T47D (cell line): Measurements from ENCODE around the gene AKAP17A.
"Not testable (repeated sequence)": the region's sequence is repeated elsewhere in the genome, so short reads cannot be mapped to it uniquely, and the experiment has no call there.

ENCODE experiments used
- DNase-seq, 2 experiments: peaks; one replicate each; pipeline versions ENCODE4 v3.0.0 to v3.0.0-alpha.2; 2011 to 2012; ENCODE audit warnings: low read depth in 1 of 2, low spot score in 1 of 2
- JUND ChIP-seq: IDR thresholded peaks from 2 replicates; pipeline ENCODE4 v1.6.1; 2012; ENCODE audit warnings: low read depth
- in situ Hi-C: cut with HindIII; loops from 2 replicates; pipeline ENCODE4 v1.10.0; 2016; ENCODE audit warnings: low sequenced_read_pairs, low pct_unique_long_range_greater_than_20kb

Gene AKAP17A

GRCh38 chrX:1601051-1601767, 9.8 kb downstream of the AKAP17A start:
- no peak for DNase-seq
- in situ Hi-C loops, result no loop called here
- no peak for TF ChIP-seq JUND

DNA sequence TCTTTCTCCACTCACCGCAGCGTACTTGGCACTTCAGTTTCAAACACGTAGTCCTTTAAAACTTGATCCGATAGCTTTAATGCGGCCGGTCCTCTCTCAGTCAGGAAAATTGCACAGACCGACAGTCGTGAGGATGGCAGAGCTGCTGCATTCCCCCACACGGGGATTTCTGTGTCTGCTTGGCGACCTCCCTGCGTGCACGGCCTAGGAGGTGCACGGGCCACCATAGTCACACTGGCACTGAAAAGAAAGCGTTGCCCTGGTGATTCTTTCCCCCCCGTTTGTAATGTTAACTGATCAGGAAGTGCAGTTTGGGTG, 10.3 kb downstream of the AKAP17A start:
- in situ Hi-C loops, result no loop called here
- no peak for DNase-seq
- no peak for TF ChIP-seq JUND

DNA sequence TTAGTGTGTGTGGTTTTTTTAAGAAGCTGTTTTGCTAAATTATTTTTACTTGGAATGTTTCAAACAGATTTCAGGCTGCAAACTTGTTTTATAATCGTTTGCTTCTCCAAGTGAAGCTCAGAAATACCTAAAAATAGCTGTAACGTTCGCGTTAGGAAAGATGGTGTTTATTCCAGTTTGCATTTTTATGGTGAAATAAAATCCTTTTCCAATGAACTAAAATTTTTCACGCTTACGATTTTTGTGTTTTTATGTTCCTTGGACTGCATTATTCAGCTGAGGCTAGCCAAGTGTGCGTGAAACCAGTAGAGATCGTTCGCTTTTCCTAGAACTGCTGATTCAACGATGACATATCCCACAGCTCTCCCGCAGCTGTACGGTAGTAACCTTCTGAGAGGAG, 10.9 kb downstream of the AKAP17A start:
- no peak for DNase-seq
- no peak for TF ChIP-seq JUND
- in situ Hi-C loops, result no loop called here

GRCh38 chrX:1606496-1606895, 15.1 kb downstream of the AKAP17A start:
- in situ Hi-C loops, result no loop called here
- TF ChIP-seq JUND, result no peak
- no peak for DNase-seq

GRCh38 chrX:1609311-1609710, 17.9 kb downstream of the AKAP17A start:
- in situ Hi-C loops, result no loop called here
- TF ChIP-seq JUND, result no peak
- DNase-seq, result no peak

- no peak for TF ChIP-seq JUND
- in situ Hi-C loops, result no loop called here
- no peak for DNase-seq
Observed at GRCh38 chrX:1609762-1610161, 18.4 kb downstream of the AKAP17A start.

GRCh38 chrX:1610166-1610565, 18.8 kb downstream of the AKAP17A start:
- DNase-seq, result no peak
- in situ Hi-C loops, result no loop called here
- no peak for TF ChIP-seq JUND

GRCh38 chrX:1610736-1611135, 19.3 kb downstream of the AKAP17A start:
- no peak for TF ChIP-seq JUND
- DNase-seq, result no peak
- in situ Hi-C loops, result no loop called here

- in situ Hi-C loops, result no loop called here
- DNase-seq, result no peak
Observed at GRCh38 chrX:1612641-1613286, 21.4 kb downstream of the AKAP17A start.

DNA sequence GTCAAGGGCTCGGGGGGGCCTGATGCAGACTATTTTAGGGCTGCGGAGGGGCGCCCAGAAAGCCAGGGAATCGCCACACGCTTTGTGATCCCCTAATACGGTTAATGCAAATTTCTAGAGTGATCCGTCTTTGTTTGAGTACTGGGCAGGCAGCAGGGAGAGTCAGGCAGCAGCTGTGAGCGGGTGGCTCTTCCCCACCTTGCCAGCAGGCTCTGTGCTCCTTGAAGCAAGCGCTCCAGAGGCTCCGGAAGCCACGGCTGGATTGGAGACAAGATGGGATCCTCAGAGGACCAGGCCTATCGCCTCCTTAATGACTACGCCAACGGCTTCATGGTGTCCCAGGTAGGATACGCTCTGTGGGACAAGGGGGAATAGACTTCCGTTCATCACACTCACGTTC, 23.5 kb downstream of the AKAP17A start, which contains the start of gene ASMT:
ASMT (plus strand) TSS at position 133 of the 400 bp plus-strand sequence; CDS start at position 274, 141 bp downstream.
- no peak for TF ChIP-seq JUND
- no peak for DNase-seq
- in situ Hi-C loops, result no loop called here

More at GRCh38 chrX:1612641-1613286, 21.4 kb downstream of the AKAP17A start:
- TF ChIP-seq JUND, result no peak

GRCh38 chrX:1618689-1619088, 27.3 kb downstream of the AKAP17A start:
- DNase-seq, result no peak
- in situ Hi-C loops, result no loop called here
- TF ChIP-seq JUND, result no peak

DNA sequence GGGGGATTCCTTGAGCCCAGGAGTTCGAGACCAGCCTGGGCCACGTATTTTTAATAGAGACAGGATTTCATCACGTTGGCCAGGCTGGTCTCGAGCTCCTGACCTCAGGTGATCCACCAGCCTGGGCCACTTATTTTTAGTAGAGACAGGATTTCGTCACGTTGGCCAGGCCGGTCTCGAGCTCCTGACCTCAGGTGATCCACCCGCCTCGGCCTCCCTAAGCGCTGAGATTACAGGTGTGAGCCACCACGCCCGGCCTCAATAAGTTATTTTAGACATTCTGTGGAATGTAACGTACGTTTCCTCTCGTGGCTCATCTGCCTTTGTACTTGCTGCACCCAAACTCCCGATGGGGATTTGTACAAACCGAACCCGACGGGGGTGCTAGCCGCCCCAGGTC, 32.3 kb downstream of the AKAP17A start:
- no peak for DNase-seq
- no peak for TF ChIP-seq JUND
- in situ Hi-C loops, result no loop called here

- in situ Hi-C loops, DNase-seq: not testable (repeated sequence)
Observed at GRCh38 chrX:1624158-1624860, 32.9 kb downstream of the AKAP17A start.

DNA sequence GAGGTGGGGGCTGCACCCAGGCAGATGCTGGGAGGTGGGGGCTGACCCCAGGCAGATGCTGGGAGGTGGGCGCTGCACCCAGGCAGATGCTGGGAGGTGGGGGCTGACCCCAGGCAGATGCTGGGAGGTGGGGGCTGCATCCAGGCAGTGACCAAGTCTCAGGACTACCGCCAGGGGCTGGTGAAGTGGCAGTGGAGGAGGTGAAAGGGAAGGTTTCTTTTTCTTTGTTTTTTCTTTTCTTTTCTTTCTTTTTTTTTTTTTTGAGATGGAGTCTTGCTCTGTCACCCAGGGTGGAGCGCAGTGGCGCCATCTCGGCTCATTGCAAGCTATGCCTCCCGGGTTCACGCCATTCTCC, 33.4 kb downstream of the AKAP17A start:
- in situ Hi-C loops, DNase-seq: not testable (repeated sequence)
